OCI-LY3 (cell line): ENCODE measurements around the gene NPHP4.

Source experiments
- H2AFZ ChIP-seq: fragments of 200-600, 300-600 bp; shearing (Covaris generic); 2 replicates; pipeline ENCODE4 v1.6.0; 2014; ENCODE audit warnings: antibody characterized with exemption, low read depth, low read length
- H3K27ac ChIP-seq: fragments of 200-600, 300-600 bp; sonication (generic); 2 replicates; pipeline ENCODE4 v1.5.1; 2014; ENCODE audit warnings: mild to moderate bottlenecking, low read length, moderate library complexity, mixed read lengths
- H3K27me3 ChIP-seq: fragments of 200-600, 300-600 bp; sonication (generic); 2 replicates; pipeline ENCODE4 v1.6.1; 2014; ENCODE audit warnings: low read depth, low read length, mixed read lengths
- H3K36me3 ChIP-seq: fragments of 200-600, 300-600 bp; sonication (generic); replicated peaks from 2 replicates; pipeline ENCODE3; 2014; ENCODE audit warnings: low read depth, low read length, mixed read lengths
- H3K4me1 ChIP-seq: fragments of 300-600, 200-600 bp; sonication (generic); 2 replicates; pipeline ENCODE4 v1.6.1; 2014; ENCODE audit warnings: low read length, mixed read lengths
- H3K4me2 ChIP-seq: fragments of 200-600, 300-600 bp; sonication (generic); 2 replicates; pipeline ENCODE4 v1.6.1; 2014; ENCODE audit warnings: low read length, mixed read lengths
- H3K4me3 ChIP-seq: fragments of 300-600, 200-600 bp; sonication (generic); 2 replicates; pipeline ENCODE4 v1.5.1; 2014; ENCODE audit warnings: antibody characterized with exemption, mild to moderate bottlenecking, low read length, moderate library complexity
- H3K79me2 ChIP-seq: fragments of 300-600, 200-600 bp; shearing (Covaris generic); 2 replicates; pipeline ENCODE4 v1.6.1; 2014; ENCODE audit warnings: mild to moderate bottlenecking, low read length, mixed read lengths
- H3K9ac ChIP-seq: fragments of 300-600, 200-600 bp; shearing (Covaris generic); 2 replicates; pipeline ENCODE4 v1.6.0; 2014; ENCODE audit warnings: mild to moderate bottlenecking, low read length, moderate library complexity
- H3K9me3 ChIP-seq: fragments of 200-600, 300-600 bp; shearing (Covaris generic); 2 replicates; pipeline ENCODE4 v1.6.1; 2014; ENCODE audit warnings: low read length, mixed read lengths; ENCODE audit not compliant: insufficient read depth
- H4K20me1 ChIP-seq: fragments of 200-600, 300-600 bp; sonication (generic); 2 replicates; pipeline ENCODE4 v1.6.1; 2016; ENCODE audit warnings: low read length, mixed read lengths; ENCODE audit not compliant: insufficient read depth
- CTCF ChIP-seq: fragments of 200-600, 300-600 bp; sonication (generic); IDR thresholded peaks from 2 replicates; pipeline ENCODE4 v1.5.1; 2014; ENCODE audit warnings: antibody characterized with exemption, low read length, low read depth
- EZH2phosphoT487 ChIP-seq: fragments of 200-600 bp; shearing (Covaris generic); IDR thresholded peaks from 2 replicates; pipeline ENCODE4 v1.6.1; 2018; ENCODE audit warnings: antibody characterized with exemption, mixed run types, low read depth

Gene NPHP4

GRCh38 chr1:5864256-5864655 is 128.0 kb downstream of the NPHP4 start:
- no peaks in the 10 kb centered on the region for H3K9me3 ChIP-seq
- H3K79me2 ChIP-seq = no peaks in the 10 kb centered on the region
- no peak overlapping the region for H3K9ac ChIP-seq
- no peak for TF ChIP-seq CTCF
- no peak for TF ChIP-seq EZH2phosphoT487
- no peaks in the 10 kb centered on the region for H3K27me3 ChIP-seq
- no peaks in the 10 kb centered on the region for H4K20me1 ChIP-seq
- H3K4me3 ChIP-seq = no peak overlapping the region
- no peak overlapping the region for H3K27ac ChIP-seq
- H2AFZ ChIP-seq = no peak overlapping the region
- no peaks in the 10 kb centered on the region for H3K36me3 ChIP-seq
- H3K4me1 ChIP-seq = no peaks in the 10 kb centered on the region
- no peak overlapping the region for H3K4me2 ChIP-seq

- Histone ChIP-seq H4K20me1 (no peaks in the 10 kb centered on the region), H3K36me3 (no peaks in the 10 kb centered on the region), H3K9ac (no peak overlapping the region), H2AFZ (no peak overlapping the region), H3K9me3 (no peaks in the 10 kb centered on the region), H3K27ac (no peak overlapping the region), H3K4me2 (no peak overlapping the region), H3K4me1 (no peaks in the 10 kb centered on the region), H3K27me3 (no peaks in the 10 kb centered on the region), H3K4me3 (no peak overlapping the region), H3K79me2 (no peaks in the 10 kb centered on the region)
- TF ChIP-seq EZH2phosphoT487 = no peak
Observed at GRCh38 chr1:5863238-5863637, 129.0 kb downstream of the NPHP4 start.

- Histone ChIP-seq H3K4me3 (no peak overlapping the region), H3K4me1 (no peaks in the 10 kb centered on the region), H3K4me2 (no peak overlapping the region), H3K27ac (no peak overlapping the region), H3K36me3 (no peaks in the 10 kb centered on the region), H2AFZ (no peak overlapping the region), H3K27me3 (no peaks in the 10 kb centered on the region), H3K9ac (no peak overlapping the region), H4K20me1 (no peaks in the 10 kb centered on the region), H3K79me2 (no peaks in the 10 kb centered on the region), H3K9me3 (no peaks in the 10 kb centered on the region)
- TF ChIP-seq CTCF = no peak
- TF ChIP-seq EZH2phosphoT487 = no peak
Observed at GRCh38 chr1:5861871-5862825, 130.1 kb downstream of the NPHP4 start.

- Histone ChIP-seq H3K36me3 (no peaks in the 10 kb centered on the region), H3K79me2 (no peaks in the 10 kb centered on the region), H3K27me3 (no peaks in the 10 kb centered on the region), H3K4me1 (no peaks in the 10 kb centered on the region), H4K20me1 (no peaks in the 10 kb centered on the region), H3K4me2 (no peak overlapping the region), H3K27ac (no peak overlapping the region), H2AFZ (no peak overlapping the region), H3K9me3 (no peaks in the 10 kb centered on the region), H3K4me3 (no peak overlapping the region), H3K9ac (no peak overlapping the region)
- TF ChIP-seq EZH2phosphoT487 (no peak), CTCF (no peak)
Observed at GRCh38 chr1:5860277-5860676, 131.9 kb downstream of the NPHP4 start.
